Thyroid gland (tissue), 4 donors: ENCODE data around the gene SELENON.

Source experiments
- POLR2A ChIP-seq, 2 donors: fragments of 450-650 bp; IDR thresholded peaks; one replicate each; pipeline ENCODE4 v1.6.1; 2017; ENCODE audit warnings: antibody characterized with exemption in 2 of 2, mild to moderate bottlenecking in 2 of 2, moderate library complexity in 1 of 2
- TF ChIP-seq, protein P1 (sequence below), 6 experiments: fragments of 200-600 bp in 3 of 6; fragments of 450-650 bp in 3 of 6; sonication (generic) in 3 of 6; IDR thresholded peaks; one replicate each; pipeline ENCODE4 v1.5.1; 2016 to 2019; ENCODE audit warnings: antibody characterized with exemption in 6 of 6, mild to moderate bottlenecking in 2 of 6, inconsistent platforms in 1 of 6, moderate library complexity in 1 of 6

DNA sequence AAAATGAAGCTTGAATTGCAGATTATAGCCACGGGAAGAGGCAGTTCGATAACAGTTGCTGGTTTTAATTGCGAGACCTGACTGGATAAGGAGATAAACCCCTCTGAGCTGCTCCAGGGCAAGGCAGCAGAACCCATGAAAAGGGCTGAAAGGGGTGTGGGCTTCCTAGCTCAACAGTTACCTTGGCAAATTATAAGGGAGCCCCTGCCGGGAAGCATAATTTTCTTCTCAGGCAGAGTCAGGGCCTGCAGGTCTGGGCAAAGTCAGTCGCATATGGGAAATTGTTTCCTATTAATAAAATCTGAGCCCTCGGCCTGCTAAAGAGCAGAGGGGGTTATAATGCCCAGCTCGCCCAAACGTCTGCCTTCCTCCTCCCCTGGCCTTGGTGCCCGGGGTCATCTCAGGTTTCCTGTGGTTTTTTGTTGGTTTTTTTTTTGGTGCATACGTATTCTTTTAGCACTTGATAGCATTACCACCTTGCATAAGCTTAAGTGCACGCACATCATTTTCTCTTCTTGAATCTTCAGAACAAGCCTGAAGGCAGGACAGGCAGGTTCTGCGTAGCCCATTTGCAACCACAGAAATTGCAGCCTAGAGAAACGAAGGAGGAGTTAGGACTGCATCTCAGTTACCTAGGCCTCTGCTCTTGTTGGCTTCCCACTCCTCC is 33.9 kb upstream of the SELENON start:
- TF ChIP-seq, protein P1, sequence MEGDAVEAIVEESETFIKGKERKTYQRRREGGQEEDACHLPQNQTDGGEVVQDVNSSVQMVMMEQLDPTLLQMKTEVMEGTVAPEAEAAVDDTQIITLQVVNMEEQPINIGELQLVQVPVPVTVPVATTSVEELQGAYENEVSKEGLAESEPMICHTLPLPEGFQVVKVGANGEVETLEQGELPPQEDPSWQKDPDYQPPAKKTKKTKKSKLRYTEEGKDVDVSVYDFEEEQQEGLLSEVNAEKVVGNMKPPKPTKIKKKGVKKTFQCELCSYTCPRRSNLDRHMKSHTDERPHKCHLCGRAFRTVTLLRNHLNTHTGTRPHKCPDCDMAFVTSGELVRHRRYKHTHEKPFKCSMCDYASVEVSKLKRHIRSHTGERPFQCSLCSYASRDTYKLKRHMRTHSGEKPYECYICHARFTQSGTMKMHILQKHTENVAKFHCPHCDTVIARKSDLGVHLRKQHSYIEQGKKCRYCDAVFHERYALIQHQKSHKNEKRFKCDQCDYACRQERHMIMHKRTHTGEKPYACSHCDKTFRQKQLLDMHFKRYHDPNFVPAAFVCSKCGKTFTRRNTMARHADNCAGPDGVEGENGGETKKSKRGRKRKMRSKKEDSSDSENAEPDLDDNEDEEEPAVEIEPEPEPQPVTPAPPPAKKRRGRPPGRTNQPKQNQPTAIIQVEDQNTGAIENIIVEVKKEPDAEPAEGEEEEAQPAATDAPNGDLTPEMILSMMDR (IDR thresholded peaks at IDR 0.05): no peak
- no peak for TF ChIP-seq POLR2A (IDR thresholded peaks at IDR 0.05)
